Measurements from ENCODE around the gene OSBPL3. TPM values are rescaled to one million over a fixed set of nuclear protein-coding genes. Genes with fewer than 3 reads are reported as not detected.
"Not testable (repeated sequence)": the region's sequence is repeated elsewhere in the genome, so short reads cannot be mapped to it uniquely, and the experiment has no call there.

OSBPL3 gene, protein sequence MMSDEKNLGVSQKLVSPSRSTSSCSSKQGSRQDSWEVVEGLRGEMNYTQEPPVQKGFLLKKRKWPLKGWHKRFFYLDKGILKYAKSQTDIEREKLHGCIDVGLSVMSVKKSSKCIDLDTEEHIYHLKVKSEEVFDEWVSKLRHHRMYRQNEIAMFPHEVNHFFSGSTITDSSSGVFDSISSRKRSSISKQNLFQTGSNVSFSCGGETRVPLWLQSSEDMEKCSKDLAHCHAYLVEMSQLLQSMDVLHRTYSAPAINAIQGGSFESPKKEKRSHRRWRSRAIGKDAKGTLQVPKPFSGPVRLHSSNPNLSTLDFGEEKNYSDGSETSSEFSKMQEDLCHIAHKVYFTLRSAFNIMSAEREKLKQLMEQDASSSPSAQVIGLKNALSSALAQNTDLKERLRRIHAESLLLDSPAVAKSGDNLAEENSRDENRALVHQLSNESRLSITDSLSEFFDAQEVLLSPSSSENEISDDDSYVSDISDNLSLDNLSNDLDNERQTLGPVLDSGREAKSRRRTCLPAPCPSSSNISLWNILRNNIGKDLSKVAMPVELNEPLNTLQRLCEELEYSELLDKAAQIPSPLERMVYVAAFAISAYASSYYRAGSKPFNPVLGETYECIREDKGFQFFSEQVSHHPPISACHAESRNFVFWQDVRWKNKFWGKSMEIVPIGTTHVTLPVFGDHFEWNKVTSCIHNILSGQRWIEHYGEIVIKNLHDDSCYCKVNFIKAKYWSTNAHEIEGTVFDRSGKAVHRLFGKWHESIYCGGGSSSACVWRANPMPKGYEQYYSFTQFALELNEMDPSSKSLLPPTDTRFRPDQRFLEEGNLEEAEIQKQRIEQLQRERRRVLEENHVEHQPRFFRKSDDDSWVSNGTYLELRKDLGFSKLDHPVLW
- total RNA-seq = 10 to 100 TPM; 52.9 to 53.0 TPM

DNA sequence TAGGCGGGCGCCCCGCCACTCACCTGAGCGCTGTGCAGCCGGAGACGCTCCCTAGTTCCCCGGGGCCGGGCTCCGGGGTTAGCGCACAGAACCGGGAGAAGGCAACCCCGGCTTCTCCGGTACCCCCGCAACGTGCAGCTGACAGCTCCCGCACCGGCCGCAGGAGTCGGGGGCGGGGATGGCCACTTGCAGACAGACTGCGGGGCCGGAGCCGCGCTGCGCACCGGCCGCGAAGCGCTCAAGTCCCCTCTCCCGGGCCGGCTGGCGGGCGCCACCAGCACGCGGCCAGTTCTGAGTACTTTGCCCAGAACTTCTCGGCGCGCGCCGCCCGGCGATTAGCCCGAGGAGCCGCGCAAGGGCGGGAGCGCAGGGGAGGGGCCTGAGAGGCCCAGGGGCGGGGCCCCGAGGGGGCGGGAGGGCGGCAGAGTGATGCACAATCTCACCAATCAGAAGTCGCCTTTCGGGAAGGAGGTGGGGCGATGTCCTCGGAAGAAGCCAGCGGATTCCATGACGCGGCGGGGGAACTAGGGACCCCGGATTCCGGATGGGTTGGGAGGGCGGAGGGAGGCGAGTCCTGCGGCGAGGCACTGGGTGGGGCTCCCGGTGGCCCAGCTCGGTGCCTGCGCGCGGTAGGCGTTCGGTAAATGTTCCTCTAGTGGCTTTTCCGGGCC, at the start of gene OSBPL3:
Gene OSBPL3 (minus strand): TSS at position 316 of the 671 bp plus-strand sequence. CDS start 87,706 bp downstream, outside the sequence.
- Mint-ChIP-seq H3K27ac (peak within 1 kb of the TSS; percentile 97), H3K9me3 (no peaks in the 10 kb centered on the region), H3K36me3 (ENCODE audit: insufficient read depth in 2 of 2) (no peaks in the 10 kb centered on the region), H3K4me3 (peak within 1 kb of the TSS; percentile 96 to 97), H3K27me3 (ENCODE audit: low read depth) (no peaks in the 10 kb centered on the region), H3K4me1 (ENCODE audit: low read depth) (peaks cover 63% of the 10 kb centered on the region)
- ATAC-seq (replicated peaks in 1 of 2) (peak; percentile 84 to 86), DNase-seq (peak; percentile 93 to 96)

DNA sequence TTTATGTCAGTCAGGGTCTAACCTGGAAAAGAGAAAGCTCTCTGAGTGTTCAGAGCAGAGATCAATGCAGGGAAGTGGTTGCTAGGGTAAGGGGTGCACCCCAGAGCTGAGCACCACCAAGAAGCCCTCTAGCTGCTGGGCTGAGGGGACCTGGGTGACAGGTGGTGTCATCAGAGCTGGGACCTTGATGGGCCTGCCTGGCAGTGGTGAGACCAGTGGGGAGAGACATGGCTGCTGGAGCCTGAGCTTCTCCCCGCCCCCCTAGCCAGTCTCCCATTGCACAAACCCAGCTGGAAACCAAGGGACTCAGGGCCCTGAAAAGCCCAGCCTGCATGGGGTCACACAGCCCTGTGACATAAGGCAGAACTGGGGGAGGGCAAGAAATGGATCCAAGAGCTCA, 49.1 kb upstream of the OSBPL3 start:
- H3K9me3 Mint-ChIP-seq = peaks cover 0 to 1% of the 10 kb centered on the region in 2 donors
- peak overlapping the region; percentile 83 for H3K27ac Mint-ChIP-seq
- peak overlapping the region; percentile 65 to 68 for H3K4me3 Mint-ChIP-seq
- no peaks in the 10 kb centered on the region for H3K27me3 Mint-ChIP-seq (ENCODE audit: low read depth)
- H3K4me1 Mint-ChIP-seq (ENCODE audit: low read depth) = peaks cover 48% of the 10 kb centered on the region
- ATAC-seq (replicated peaks in 1 of 2) (peak; percentile 61 to 65), DNase-seq (peak; percentile 9 to 21)
- H3K36me3 Mint-ChIP-seq (ENCODE audit: insufficient read depth in 2 of 2) = peaks cover 0 to 1% of the 10 kb centered on the region in 2 donors

DNA sequence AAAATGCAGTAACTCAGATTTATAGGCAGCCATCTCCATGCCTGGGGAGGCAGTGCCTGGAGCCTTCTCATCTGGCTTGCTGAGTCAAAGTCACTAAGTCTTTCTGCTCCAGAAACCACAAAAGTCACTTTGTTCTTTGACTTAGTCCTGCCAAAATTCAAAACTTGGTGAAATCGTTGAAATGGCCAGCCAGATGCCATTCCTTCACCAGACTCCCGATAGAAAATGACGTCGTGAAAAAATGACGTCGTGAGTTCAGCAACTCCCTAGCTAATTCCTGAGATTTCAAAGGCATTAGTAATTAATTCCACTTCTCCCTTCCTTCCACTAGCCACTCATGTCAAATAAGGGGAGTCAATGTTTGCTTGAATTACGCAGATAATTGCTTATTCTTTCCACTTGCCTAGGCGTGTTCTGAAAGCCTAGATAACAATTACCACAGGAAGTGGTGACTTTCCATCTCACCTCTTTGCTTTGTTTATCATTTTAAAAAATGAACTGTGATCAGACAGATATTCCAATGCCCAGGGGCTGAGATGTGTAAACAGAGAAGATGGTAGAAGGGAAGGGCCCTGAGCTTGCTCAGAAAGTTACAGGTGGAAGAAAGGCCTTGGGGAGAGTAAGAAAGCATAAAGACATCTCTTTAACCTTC, 48.5 kb upstream of the OSBPL3 start:
- H3K27ac Mint-ChIP-seq = peak overlapping the region; percentile 83
- H3K4me1 Mint-ChIP-seq (ENCODE audit: low read depth) = peaks cover 48% of the 10 kb centered on the region
- peaks cover 0 to 1% of the 10 kb centered on the region in 2 donors for H3K9me3 Mint-ChIP-seq
- H3K36me3 Mint-ChIP-seq (ENCODE audit: insufficient read depth in 2 of 2) = peaks cover 0 to 1% of the 10 kb centered on the region in 2 donors
- DNase-seq = peak; percentile 26 to 30
- peak overlapping the region; percentile 65 to 68 for H3K4me3 Mint-ChIP-seq
- ATAC-seq (replicated peaks in 1 of 2) = peak; percentile 84 to 86
- H3K27me3 Mint-ChIP-seq (ENCODE audit: low read depth) = no peaks in the 10 kb centered on the region

DNA sequence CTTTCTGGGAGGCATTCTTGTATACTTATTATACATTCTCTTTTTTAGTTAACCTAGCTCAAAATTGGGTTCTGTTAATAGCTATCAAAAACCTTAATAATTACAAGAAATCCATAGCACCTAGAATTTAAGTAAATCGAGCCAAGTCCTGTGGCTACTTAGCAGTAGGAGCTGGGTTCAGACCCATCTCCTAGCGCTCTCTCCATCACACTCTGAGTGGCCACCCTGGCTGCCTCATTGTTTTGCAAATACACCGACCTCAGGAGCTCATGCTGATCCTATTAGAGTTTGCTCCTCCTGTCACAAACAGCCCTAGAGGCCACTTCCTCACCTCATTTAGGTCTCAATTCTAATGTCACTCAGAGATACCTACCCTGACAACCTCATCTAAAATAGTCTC, 46.2 kb upstream of the OSBPL3 start:
- H3K9me3 Mint-ChIP-seq = peaks cover 0 to 1% of the 10 kb centered on the region in 2 donors
- no peak overlapping the region for H3K27ac Mint-ChIP-seq
- ATAC-seq (replicated peaks in 1 of 2) (no peak), DNase-seq (no peak)
- H3K36me3 Mint-ChIP-seq (ENCODE audit: insufficient read depth in 2 of 2) = peaks cover 0 to 1% of the 10 kb centered on the region in 2 donors
- peaks cover 44% of the 10 kb centered on the region for H3K4me1 Mint-ChIP-seq (ENCODE audit: low read depth)
- H3K4me3 Mint-ChIP-seq = no peak overlapping the region
- H3K27me3 Mint-ChIP-seq (ENCODE audit: low read depth) = no peaks in the 10 kb centered on the region

DNA sequence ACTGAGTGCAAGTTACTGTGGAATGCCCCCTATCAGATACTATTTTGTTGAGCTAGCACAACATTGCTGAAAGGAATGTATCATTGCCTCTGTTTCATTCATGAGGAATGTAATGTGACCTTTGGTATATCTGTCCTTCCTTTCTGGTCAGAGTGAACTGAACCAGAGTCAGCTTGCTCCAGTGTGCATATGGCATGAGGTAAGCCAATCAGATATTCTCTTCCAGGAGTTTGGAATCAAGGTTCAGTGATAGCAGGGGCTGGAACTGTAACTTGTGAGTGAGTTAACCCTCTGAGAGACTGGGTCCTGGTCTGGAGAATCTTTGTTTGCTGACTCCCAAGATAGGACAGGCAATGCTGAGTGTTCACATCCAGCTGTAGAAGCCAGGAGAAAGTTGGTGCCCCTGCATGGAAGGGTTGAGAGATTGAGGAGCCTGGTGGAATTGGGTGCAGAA, 45.3 kb upstream of the OSBPL3 start:
- ATAC-seq (replicated peaks in 1 of 2) (no peak), DNase-seq (no peak)
- Mint-ChIP-seq H3K4me1 (ENCODE audit: low read depth) (peaks cover 35% of the 10 kb centered on the region), H3K27ac (no peak overlapping the region), H3K27me3 (ENCODE audit: low read depth) (no peaks in the 10 kb centered on the region), H3K4me3 (no peak overlapping the region), H3K36me3 (ENCODE audit: insufficient read depth in 2 of 2) (peaks cover 0 to 1% of the 10 kb centered on the region in 2 donors), H3K9me3 (peaks cover 0 to 1% of the 10 kb centered on the region in 2 donors)

DNA sequence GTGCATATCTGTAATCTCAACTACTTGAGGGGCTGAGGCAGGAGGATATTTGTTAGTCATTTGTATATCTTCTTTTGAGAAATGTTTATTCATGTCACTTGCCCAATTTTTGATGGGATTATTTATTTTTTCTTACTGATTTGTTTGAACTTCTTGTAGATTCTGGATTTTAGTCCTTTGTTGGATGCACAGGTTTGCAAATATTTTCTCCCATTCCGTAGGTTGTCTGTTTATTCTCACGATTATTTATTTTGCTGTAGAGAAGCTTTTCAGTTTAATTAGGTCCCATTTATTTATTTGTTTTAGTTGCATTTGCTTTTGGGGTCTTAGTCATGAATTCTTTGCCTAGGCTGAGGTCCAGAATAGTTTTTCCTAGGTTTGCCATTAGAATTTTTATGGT, 44.1 kb upstream of the OSBPL3 start:
- no peak overlapping the region for H3K27ac Mint-ChIP-seq
- no peaks in the 10 kb centered on the region for H3K27me3 Mint-ChIP-seq (ENCODE audit: low read depth)
- peaks cover 0 to 1% of the 10 kb centered on the region in 2 donors for H3K36me3 Mint-ChIP-seq (ENCODE audit: insufficient read depth in 2 of 2)
- DNase-seq = no peak
- no peaks in the 10 kb centered on the region for H3K9me3 Mint-ChIP-seq
- no peak overlapping the region for H3K4me3 Mint-ChIP-seq
- peaks cover 23% of the 10 kb centered on the region for H3K4me1 Mint-ChIP-seq (ENCODE audit: low read depth)
- ATAC-seq (replicated peaks in 1 of 2) = no peak

GRCh38 chr7:25017671-25018070, 37.7 kb upstream of the OSBPL3 start:
- not testable (repeated sequence) for H3K27me3 Mint-ChIP-seq (ENCODE audit: low read depth); H3K9me3 Mint-ChIP-seq; H3K4me3 Mint-ChIP-seq; ATAC-seq (replicated peaks in 1 of 2); H3K36me3 Mint-ChIP-seq (ENCODE audit: insufficient read depth in 2 of 2); H3K27ac Mint-ChIP-seq; H3K4me1 Mint-ChIP-seq (ENCODE audit: low read depth); DNase-seq

GRCh38 chr7:25014756-25015155, 34.8 kb upstream of the OSBPL3 start:
- Mint-ChIP-seq H3K27me3 (ENCODE audit: low read depth) (no peaks in the 10 kb centered on the region), H3K4me3 (no peak overlapping the region), H3K36me3 (ENCODE audit: insufficient read depth in 2 of 2) (no peaks in the 10 kb centered on the region), H3K9me3 (no peaks in the 10 kb centered on the region), H3K4me1 (ENCODE audit: low read depth) (peaks cover 6% of the 10 kb centered on the region), H3K27ac (no peak overlapping the region)
- DNase-seq (no peak), ATAC-seq (replicated peaks in 1 of 2) (no peak)

DNA sequence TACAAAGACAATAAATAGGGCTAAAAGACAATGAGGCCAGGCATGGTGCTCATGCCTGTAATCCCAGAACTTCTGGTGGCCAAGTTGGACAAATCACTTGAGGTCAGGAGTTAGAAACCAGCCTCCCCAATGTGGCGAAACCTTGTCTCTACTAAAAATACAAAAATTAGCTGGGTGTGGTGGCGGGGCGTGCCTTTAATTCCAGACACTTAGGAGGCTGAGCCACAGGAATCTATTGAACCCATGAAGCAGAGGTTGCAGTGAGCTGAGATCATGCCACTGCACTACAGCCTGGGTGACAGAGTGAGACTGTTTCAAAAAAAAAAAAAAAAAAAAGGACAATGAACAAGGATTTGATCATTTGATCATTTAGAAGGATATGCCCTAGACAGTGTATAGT, 32.7 kb upstream of the OSBPL3 start:
- H3K4me3 Mint-ChIP-seq; DNase-seq; H3K27ac Mint-ChIP-seq; H3K36me3 Mint-ChIP-seq (ENCODE audit: insufficient read depth in 2 of 2); H3K27me3 Mint-ChIP-seq (ENCODE audit: low read depth); H3K9me3 Mint-ChIP-seq; ATAC-seq (replicated peaks in 1 of 2); H3K4me1 Mint-ChIP-seq (ENCODE audit: low read depth): not testable (repeated sequence)

DNA sequence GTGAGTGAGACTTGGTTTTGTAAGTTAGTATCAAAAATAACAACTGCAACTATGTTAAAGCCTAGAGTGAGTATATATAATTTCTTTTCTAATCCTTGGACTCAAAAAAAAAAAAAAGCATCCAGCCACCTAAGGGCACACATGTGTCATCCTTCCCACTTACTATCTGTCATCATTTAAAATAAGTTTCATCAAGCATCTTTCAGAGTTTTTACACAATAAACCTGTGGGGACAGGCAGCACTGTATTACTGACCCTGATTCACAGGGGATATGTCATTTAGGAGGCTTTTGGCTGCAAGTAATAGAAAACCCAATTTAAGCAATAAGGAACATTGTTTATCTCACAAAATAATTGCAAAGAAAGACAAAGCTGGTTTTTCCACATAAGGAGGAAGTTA, 32.3 kb upstream of the OSBPL3 start:
- peak; percentile 47 to 66 for ATAC-seq (replicated peaks in 1 of 2)
- peaks cover 6% of the 10 kb centered on the region for H3K4me1 Mint-ChIP-seq (ENCODE audit: low read depth)
- peaks cover 0 to 2% of the 10 kb centered on the region in 2 donors for H3K36me3 Mint-ChIP-seq (ENCODE audit: insufficient read depth in 2 of 2)
- H3K27ac Mint-ChIP-seq = no peak overlapping the region
- no peaks in the 10 kb centered on the region for H3K27me3 Mint-ChIP-seq (ENCODE audit: low read depth)
- peaks cover 0 to 2% of the 10 kb centered on the region in 2 donors for H3K9me3 Mint-ChIP-seq
- H3K4me3 Mint-ChIP-seq = no peak overlapping the region
- DNase-seq = no peak

DNA sequence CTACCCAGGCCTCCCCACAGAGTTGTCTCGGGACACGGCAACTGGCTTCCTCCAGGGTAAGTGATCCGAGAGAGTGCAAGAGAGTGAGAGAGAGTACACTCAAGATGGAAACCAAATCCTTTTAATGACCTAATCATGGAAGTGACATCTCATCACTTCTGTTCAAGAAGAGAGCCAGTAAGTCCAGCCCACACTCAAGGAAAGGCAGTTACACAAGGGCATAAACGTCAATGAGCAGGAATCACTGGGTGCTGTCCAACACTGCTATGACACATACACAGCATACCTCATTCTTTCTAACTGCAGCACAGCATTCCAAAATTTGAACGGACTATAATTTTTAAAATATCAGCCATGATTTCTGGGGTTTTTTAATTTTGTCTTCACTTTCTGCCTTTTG, 29.3 kb upstream of the OSBPL3 start:
- Mint-ChIP-seq H3K36me3 (ENCODE audit: insufficient read depth in 2 of 2) (peaks cover 0 to 2% of the 10 kb centered on the region in 2 donors), H3K9me3 (peaks cover 0 to 2% of the 10 kb centered on the region in 2 donors), H3K4me1 (ENCODE audit: low read depth) (peaks cover 11% of the 10 kb centered on the region), H3K4me3 (no peak overlapping the region), H3K27ac (no peak overlapping the region), H3K27me3 (ENCODE audit: low read depth) (no peaks in the 10 kb centered on the region)
- DNase-seq = no peak
- ATAC-seq (replicated peaks in 1 of 2) = no peak

DNA sequence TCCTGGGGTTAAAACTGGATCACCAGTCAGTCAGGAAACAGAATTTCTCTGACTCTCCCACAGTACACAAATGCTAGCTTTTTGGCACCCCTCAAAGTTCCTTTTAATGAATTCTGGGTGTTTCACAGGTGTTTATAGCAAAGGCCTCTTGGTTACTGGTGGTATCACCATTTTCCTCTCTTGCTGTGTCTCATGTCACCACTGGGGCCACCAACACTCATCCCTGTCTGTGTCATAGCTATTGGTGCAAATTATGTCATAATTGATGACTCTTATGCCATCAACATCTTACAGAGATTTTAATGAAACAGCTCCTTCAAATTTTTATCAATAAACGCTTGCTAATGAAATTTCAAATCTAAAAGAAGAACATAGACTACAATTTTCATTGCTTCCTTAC, 27.7 kb upstream of the OSBPL3 start:
- Mint-ChIP-seq H3K36me3 (ENCODE audit: insufficient read depth in 2 of 2) (peaks cover 0 to 2% of the 10 kb centered on the region in 2 donors), H3K27me3 (ENCODE audit: low read depth) (no peaks in the 10 kb centered on the region), H3K27ac (no peak overlapping the region), H3K4me1 (ENCODE audit: low read depth) (peaks cover 11% of the 10 kb centered on the region), H3K4me3 (no peak overlapping the region), H3K9me3 (peaks cover 0 to 2% of the 10 kb centered on the region in 2 donors)
- DNase-seq (no peak), ATAC-seq (replicated peaks in 1 of 2) (peak in 1 of 2 donors; percentile 49)
